Activated gamma-delta T cell treated with Interleukin-2 at 50 U/mL for 16 hours (primary cell): ENCODE data around the gene FZD8.

Experiments
- DNase-seq: peaks from one replicate; pipeline ENCODE4 v3.0.0-alpha.2; 2020

FZD8 gene

DNA sequence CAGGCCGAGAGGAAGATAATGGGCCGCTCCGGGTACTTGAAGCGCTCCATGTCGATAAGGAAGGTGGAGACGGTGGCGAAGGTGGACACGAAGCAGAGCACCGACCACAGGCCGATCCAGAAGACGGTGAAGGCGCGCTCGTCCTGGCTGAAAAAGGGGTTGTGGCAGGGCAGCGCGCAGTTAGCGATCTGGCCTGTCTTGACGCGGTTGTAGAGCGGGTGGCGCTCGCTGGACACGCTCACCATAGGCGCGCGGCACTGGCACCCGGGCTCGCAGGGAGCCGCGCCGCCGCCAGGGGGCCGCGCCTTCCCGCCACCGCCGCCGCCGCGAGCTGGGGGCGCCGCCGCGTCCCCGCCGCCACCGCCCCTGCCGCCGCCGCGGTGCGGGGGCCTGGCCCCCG is 1.6 kb downstream of the FZD8 start:
- DNase-seq = no peak

DNA sequence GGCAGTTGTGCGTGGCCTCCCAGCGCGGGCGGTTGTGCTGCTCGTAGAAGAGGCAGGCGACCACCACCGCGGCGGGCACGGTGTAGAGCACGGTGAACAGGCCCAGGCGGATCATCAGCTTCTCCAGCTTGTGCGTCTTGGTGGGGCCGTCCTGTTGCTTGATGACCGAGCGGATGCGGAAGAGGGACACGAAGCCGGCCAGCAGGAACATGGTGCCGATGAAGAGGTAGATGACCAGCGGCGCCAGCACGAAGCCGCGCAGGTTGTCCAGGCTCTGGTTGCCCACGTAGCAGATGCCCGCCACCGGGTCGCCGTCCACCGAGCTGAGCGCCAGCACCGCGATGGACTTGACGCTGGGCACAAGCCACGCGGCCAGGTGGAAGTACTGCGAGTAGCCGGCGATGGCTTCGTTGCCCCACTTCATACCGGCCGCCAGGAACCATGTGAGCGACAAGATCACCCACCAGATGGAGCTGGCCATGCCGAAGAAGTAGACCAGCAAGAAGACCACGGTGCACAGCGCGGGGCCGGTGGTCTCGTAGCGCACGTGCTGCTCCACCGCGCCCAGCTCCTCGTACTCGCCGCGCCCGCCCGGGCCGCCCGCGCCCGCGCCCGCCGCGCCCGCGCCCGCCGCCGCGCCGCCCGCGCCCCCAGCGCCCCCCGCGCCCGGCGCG is 2.2 kb downstream of the FZD8 start:
- DNase-seq = no peak

DNA sequence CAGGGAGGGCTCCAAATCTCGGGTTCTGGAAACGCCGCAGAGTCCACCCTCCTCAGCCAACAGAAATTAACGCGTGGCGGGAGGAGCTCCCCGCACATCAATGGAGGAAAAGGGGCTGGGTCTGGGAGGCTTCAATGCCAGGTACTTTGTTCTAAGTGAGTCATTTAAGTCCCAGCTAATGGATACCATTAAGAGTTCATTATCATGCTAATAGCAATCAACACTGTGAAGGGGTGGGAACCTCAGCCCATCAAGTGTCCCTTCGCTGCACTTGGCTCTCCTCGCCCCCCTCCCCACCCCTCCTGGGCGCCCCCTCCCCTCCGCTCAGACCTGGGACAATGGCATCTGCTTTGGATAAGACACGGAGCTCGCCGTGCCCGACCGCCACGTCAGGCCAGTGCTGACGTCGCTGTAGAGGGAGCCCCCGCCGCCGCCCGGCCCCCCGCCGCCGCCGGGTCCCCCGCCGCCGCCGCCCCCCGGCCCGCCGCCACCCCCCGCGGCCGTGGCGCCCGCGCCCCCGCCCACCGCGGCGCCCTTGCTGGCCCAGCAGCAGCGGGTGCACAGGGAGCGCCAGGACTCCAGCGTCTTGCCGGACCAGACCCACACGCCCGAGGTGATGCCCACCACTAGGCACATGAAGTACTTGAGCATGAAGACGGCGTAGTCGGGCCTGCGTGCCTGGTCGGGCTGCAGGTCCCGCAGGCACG is 2.9 kb downstream of the FZD8 start:
- no peak for DNase-seq

DNA sequence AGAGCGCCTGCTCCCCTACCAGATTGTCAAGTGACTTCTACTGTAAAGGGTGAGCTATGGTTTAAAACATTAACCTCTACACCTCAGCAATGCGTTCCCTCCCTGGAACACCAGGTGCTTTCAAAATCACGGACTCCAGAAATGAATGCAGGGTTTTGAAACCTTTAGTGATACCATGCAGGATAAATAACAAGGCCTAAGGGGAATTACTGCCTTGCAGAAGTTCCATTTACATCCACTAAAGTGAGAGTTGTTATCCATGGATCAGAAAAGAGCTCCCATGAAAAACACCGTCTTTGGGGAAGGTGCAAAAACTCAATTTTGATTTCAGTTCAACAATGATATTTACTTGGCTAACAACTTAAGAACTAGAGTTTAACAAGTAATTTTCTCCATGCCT is 4.0 kb downstream of the FZD8 start:
- no peak for DNase-seq

- DNase-seq = no peak
These were observed 4.6 kb downstream of the FZD8 start for GRCh38 chr10:35637462-35637861.

DNA sequence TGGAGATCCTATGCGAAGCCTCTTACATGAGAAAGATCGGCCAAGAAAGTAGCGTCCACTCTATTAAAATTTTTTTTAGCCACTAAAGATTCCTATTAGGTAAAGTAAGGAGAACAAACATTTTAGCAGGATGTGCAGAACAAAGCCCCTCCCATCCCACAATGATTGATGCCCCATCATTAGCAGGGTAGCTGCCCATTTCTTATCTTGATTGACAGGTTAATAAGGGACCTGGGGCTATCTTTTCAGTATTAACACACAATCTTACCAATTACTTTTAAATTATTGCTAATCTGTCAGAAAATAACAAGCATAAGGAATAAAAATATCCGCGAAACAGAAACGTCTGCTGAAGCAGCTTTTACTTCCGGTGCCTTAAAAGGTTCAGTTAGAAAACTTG is 5.1 kb downstream of the FZD8 start:
- DNase-seq = no peak

DNA sequence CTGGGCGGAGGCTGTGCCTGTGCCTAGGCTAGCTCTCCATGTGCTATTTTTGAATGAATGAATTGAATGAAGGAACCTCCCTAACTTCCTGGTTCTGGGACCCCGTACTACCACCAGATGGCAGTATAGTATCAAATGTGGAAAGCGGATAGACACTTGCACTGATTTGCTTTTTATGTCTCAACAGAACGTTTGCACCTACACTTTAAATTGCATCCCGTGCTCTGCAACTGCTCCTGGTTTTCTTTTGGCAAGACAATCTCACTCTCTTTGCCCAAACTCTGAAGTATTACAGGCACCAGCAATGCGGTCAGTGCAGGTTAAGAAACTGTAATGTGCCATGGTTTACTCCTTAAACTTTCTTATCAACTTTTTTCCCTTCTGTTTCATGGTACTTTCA is 6.5 kb downstream of the FZD8 start:
- DNase-seq = no peak

- no peak for DNase-seq
These were observed 8.8 kb downstream of the FZD8 start for GRCh38 chr10:35633006-35633980.

DNA sequence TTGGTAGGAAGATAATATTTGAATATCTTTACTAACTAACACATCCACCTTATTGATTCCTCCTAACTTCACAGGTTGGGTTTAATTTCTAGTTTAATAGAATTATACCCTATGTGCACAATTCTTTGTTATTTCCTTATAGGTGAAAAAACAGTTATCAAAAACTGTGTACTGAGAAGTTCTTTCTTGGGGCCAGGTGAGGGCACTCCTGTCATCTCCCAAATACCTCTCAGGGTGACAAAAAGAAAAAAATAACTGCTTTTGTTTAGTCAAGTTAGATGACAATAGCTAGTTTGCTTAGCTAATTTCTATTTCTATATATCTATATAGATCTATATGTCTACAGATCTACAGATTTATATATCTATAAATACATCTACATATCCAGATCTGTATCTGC is 10.1 kb downstream of the FZD8 start:
- no peak for DNase-seq

DNA sequence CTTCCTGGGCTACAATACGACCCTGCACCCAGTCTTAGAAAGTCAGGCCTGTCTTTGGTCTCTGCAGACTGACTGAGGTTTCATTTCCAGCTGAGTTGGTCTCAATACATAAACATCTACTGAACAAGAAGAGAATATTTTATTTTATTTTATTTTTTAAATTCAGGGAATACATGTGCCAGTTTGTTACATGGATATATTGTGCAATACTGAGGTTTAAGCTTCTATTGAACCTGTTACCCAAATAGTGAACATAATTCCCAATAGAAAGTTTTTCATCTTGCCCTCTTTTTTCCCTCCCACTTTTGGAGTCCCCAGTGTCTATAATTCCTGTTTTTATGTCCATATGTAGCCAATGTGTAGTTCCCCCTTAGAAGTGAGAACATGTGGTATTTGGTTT is 10.7 kb downstream of the FZD8 start:
- no peak for DNase-seq

DNA sequence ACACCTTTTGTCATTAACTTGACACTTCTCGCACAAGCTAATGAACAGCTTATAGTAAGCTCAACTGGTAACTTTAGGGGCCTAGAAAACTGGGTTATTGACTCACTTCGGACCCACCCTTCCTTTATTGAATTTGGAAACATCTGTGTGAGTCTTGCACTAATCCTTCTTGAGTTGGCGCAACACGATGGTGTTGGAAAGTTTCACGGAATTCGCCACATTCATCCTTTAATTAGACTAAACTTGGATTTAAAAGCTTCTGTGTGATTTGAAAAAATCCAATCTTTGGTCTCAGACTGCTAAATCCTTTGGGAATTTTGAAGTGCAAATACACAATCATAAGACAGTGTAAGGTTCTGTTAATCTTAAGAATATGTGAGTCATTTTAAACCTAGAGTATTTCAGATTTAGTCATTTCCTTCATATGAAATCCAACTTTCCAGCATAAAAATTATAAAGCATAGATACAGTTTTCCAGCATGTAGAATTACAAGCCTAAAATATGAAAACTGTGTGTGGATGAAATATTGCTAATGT is 15.1 kb downstream of the FZD8 start:
- DNase-seq = no peak

- DNase-seq = no peak
These were observed 27.8 kb downstream of the FZD8 start for GRCh38 chr10:35614312-35614711.

GRCh38 chr10:35613597-35614226 is 28.4 kb downstream of the FZD8 start:
- DNase-seq = no peak

DNA sequence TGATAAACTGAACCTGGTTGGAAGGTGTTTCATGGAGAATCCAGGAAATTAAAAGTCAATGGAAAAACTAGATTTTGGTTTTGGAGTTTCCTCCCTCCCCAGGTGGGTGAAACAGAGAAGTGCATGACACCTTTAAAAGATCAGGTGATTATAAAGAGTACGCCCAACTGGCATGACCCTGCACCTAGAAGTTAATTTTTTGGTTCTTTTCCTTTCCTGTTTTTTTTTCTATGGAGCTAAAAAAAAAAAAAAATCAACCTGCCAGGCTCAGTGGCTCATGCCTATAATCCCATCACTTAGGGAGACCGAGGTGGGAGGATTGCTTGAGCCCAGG is 29.0 kb downstream of the FZD8 start:
- DNase-seq = no peak

- DNase-seq = no peak
These were observed 29.6 kb downstream of the FZD8 start for GRCh38 chr10:35612385-35613106.

DNA sequence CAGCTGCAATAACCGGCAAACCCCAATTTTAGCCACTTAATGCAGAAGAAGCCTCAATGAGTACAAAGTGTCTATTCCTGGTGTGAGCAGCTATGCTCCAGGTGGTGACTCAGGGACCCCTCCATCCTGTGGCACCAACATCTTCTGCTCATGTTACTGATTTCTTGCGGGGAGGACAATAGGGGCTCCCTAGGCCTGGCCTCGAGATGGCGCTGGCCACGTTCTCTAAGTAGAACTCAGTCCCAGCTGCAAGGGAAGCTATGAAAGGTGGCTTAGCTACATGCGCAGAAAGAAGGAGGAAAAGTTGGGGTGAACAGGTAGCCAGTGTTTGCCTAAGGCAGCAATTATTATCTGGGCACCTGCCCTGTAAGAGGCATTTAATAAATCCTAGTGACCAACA is 30.3 kb downstream of the FZD8 start:
- no peak for DNase-seq

- DNase-seq = no peak
These were observed 33.8 kb downstream of the FZD8 start for GRCh38 chr10:35608328-35608672.

DNA sequence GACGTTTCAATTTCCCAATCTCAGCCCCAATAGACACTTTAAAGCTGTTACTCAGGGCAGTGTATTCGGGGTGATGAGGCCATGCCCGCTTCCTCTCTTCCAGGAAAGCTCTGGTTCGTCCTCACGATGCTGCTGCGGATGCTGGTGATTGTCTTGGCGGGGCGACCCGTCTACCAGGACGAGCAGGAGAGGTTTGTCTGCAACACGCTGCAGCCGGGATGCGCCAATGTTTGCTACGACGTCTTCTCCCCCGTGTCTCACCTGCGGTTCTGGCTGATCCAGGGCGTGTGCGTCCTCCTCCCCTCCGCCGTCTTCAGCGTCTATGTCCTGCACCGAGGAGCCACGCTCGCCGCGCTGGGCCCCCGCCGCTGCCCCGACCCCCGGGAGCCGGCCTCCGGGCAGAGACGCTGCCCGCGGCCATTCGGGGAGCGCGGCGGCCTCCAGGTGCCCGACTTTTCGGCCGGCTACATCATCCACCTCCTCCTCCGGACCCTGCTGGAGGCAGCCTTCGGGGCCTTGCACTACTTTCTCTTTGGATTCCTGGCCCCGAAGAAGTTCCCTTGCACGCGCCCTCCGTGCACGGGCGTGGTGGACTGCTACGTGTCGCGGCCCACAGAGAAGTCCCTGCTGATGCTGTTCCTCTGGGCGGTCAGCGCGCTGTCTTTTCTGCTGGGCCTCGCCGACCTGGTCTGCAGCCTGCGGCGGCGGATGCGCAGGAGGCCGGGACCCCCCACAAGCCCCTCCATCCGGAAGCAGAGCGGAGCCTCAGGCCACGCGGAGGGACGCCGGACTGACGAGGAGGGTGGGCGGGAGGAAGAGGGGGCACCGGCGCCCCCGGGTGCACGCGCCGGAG is 34.4 kb downstream of the FZD8 start:
- no peak for DNase-seq

DNA sequence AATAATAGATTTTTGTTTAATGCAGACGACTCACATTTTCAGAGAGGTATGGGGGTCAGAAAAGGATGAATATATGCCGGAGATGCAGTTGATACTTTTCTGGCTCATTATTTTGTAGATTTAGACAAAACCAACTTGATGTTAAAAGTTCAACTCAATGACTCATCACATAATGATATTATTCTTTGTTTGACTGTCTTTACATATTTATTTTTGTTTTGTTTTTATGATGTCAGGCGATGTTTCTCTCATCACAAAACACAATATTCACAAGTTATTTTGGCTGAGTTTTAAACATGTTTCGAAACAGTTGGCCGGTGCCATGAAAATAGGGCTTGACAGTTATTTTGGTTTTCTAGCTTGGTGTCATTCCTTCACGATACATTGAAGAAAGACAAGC is 35.7 kb downstream of the FZD8 start:
- DNase-seq = no peak

- DNase-seq = no peak
These were observed 36.9 kb downstream of the FZD8 start, which contains the start of gene GJD4 for GRCh38 chr10:35605191-35605590. Gene GJD4, plus strand, starts transcription at chr10:35605341. Its CDS starts 227 bp downstream, at chr10:35605568.

DNA sequence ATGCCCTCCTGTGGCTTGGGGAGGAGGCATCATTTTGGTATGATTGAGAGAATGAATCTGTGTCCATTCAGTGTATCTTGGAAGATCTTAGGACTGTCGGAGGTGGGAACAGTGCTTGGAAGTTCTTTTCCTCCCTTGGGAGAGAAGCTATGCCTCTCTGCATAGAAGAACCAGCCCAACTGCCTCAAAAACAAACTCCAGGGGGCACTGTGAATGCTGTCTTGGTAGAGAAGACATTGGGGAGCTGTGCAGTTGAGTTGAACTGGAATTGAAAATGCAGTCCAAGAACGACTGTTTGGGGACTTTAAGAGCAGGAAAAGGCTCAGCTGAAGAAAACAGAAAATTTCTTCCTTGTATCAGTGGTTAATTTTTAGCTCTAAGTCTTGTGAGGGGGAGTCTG is 41.9 kb downstream of the FZD8 start:
- DNase-seq = no peak
